HG03045 (cell line): ENCODE results near the gene DMPK.
A peak's percentile ranks its signal among the peaks of the same experiment; 100 is the strongest.

ENCODE experiments used
- ATAC-seq: cut with Tn5 transposase; IDR thresholded peaks from one replicate; pipeline ENCODE4 v1.9.1; 2021; ENCODE audit warnings: mild to moderate bottlenecking, moderate library complexity; ENCODE audit not compliant: unreplicated experiment

Gene DMPK

GRCh38 chr19:45782162-45782691 is at the start of gene DMPK:
TSS of gene DMPK (minus strand) at chr19:45782490. CDS start at chr19:45782352, 138 bp downstream.
- ATAC-seq: no peak

- ATAC-seq: no peak
Measured at GRCh38 chr19:45828945-45829344, 46.7 kb upstream of the DMPK start.

DNA sequence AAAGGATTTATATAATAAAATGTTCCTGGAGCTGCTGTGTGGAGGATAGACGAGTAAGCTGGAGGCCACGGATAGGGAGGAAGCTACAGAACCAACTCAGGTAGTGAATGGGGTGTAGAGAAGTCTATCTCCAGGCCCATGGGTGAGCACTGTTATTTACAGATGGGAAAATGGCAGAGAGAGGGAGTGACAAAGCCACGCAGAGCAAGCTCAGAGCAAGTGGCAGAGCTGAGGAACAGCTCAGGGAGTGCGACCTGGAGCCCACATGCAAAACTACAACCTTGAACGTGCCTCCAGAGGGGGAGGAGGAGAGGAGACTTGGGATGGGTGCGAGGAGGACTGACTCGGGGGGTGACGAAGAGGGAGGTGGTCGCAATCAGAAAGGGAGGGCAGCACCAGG is 46.2 kb upstream of the DMPK start:
- no peak for ATAC-seq

DNA sequence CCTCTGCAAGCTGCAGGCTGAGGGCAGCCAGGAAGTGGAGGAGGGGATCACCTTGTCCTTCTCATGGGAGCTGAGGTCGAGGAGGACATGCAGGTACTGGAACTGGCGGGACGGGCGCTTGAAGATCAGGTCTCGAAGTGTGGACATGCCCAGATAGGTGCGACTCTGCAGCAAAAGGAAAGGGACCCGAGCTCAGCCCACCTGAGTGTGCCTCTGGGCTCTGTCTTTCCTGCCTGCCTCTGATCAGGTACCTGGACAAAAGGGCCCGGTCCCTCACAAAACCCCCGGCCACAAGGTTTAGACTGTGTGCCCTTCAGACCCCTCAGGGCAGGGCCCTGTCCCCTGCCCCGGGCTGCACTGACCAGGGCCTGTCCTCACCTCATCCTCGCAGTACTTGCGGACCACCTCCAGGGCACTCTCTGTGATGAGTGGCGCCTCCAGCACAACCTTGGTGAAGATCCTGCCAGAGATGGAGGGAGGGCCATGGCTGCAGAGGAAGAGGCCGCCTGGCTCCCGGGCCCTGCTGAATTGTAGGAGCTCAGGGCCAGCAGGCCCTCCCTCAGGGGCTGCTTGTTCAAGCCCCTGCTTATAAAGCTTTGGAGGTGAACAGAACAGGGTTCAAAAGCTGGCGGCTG is 45.3 kb upstream of the DMPK start:
- no peak for ATAC-seq

DNA sequence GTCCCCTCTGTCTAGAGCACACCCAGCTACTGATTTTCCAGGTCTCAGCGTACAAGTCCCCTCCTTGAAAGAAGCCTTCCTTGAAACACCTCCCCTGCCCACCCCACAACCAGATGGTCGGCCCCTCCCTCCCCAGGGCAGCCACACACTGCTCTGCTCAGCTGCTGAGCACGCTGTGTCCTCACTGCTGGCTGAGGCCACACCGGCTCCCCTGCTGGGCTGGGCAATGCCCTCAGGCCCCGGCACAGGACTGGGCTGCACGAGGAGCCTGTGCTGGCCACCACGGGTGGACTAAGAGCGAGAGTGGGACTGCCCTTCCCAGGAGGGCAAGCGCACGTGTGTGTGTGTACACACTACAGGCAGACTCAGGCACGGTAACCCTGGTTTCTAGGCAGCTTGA is 44.6 kb upstream of the DMPK start:
- ATAC-seq: no peak

DNA sequence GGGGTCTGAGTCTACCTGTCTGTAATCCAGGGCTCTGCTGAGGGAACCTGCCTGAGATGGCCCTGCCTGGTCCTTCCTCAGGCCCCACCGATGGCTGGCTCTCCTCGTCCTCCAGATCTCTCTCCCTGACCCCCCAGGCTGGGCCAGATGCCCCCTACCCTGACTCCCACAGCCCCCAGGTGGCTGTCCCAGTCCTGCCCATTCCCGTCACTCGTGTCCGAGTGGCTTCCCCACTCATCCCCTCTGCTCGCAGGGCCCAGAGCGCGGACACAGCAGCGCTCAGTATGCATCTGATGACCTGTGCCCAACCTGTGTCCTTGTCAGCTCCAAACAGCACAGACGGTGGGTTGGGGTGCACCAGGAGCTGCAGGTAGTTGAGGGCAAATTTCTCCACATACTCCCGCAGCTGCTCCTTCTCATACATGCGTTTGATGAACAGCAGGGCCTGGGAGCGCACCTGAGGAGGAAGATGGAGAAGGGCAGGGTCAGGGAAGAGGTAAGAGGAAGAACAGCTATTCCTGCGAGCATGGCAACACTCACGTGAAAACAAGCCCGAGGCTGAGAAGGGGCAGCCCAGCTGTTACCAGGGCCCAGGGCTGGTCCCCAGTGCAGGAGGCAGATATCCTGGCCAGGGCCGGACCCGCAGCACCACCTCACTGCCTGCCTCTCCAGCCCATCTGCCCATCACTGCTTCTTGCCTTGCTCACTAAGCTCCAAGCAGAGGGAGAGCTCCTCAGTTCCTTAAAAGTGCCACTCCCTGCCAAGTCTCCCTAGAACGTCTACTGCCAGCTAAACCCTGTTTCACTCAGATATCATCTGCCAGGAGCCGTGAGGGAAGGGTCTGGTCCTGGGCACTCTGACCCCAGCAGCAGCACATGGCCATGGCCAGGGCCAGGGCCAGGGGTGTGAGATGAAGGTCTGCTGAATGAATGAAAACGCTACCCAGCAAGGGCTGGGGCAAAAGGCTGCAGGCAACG is 43.9 kb upstream of the DMPK start:
- no peak for ATAC-seq

DNA sequence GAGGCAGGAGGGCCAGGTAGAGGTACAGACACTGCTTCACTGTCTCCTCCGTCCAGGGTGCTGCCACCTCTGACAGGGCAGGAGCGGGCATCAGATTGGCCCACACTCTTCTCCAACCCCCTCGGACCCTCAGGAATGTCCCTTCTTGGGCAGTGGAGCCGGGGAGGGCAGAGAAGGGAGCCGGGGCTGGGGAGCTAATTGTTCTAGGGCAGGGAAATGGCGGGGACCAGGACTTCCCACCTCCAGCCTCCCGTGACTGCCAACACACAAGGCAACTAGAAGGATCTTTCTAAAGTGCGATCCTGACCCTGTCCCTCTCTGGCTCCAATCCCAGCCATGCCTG is 42.9 kb upstream of the DMPK start:
- ATAC-seq: no peak

DNA sequence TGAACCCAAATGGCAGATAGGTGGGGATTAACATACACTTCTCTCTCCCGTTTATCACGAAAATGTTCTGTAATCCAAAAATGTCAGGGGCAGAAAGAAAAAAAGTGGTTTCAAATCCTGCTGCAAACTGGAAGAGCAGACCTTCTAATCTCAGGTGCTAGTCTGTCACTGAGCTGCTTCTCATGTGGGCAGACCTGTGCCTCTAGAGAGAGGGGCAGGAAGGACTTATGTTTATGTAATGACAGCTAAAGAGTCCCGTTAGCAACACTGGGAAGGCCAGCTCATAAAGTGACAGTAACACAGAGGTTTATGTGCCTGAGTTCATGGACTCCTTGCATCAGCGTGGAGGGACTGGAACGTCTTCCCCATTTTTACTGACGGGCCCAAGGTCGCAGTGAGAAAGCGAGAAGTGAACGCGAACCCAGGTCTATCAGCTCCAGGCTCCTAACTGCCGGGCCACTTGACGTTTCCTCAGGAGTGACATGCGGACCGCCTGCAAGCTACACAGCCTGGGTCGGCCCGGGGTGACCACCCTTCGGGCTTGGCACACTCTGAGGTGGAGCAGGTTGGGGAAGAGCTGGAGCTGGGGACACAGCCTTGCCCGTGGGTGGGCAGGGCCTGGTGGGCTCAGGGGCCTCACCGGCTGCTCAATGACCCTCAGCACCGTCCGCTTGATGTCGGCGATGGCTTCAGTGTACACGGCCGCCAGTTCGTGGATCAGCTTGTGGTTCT is 42.4 kb upstream of the DMPK start:
- no peak for ATAC-seq

DNA sequence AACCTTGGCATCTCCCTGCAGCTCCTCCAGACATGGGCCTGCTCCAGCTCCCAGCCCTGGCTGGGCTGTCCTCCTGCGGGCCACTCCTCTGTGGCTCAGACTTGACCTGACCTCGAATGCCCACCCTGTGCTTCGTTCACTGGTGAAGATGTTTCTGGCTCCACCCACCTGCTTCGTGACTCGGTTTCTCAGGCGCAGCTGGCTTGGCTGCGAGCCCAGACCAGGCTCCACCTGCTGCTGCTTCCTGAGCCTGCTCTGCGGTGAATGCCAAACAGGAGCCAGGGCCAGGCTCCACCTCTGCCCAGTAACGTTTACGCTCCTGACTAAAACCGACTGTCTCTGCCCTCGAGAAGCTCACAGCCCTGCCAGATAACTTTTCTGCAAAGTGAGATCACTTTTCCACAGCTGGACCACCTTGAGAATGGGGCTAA is 41.8 kb upstream of the DMPK start:
- no peak for ATAC-seq

DNA sequence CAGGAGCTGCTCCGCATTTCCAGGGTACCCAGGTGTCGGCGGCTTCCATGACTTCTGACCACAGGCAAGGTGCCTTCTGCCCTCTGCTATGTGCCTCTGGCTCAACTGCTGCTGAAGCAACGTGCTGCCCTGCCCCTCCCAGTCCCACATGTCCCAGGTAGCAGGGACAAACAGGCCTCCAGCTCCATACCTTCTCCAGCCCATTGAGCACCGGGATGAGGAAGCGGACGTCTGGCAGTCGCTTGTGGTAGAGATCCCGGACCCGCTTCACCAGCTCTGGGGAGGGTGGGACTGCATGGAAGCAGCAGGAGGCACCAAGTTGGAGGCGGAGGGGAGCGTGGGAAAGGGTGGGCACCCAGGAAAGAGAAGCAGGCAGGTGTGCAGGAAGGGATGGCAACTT is 40.9 kb upstream of the DMPK start:
- ATAC-seq: no peak

- no peak for ATAC-seq
Measured at GRCh38 chr19:45822716-45823115, 40.4 kb upstream of the DMPK start.

GRCh38 chr19:45821570-45821969 is 39.3 kb upstream of the DMPK start:
- ATAC-seq: no peak

DNA sequence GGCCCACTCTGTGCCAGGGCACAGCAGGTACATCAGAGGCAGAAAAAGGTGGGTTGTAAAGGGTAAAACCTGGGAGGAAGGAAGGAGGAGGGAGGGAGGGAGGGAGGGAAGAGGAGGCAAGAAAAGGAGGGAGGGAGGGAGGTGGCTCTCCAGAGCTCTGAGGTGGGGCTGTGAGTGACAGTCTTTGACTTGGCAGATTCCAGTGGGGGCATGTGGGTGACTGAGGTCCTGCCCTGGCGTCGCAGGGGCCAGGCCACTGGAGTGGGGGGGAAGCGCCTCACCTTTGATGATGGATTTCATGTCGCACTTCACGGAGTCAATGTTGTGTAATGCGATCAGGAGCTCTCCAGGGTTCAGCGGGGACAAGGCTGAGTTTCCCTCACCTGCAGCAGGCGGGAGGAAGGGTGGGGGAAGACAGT is 38.8 kb upstream of the DMPK start:
- ATAC-seq: no peak

DNA sequence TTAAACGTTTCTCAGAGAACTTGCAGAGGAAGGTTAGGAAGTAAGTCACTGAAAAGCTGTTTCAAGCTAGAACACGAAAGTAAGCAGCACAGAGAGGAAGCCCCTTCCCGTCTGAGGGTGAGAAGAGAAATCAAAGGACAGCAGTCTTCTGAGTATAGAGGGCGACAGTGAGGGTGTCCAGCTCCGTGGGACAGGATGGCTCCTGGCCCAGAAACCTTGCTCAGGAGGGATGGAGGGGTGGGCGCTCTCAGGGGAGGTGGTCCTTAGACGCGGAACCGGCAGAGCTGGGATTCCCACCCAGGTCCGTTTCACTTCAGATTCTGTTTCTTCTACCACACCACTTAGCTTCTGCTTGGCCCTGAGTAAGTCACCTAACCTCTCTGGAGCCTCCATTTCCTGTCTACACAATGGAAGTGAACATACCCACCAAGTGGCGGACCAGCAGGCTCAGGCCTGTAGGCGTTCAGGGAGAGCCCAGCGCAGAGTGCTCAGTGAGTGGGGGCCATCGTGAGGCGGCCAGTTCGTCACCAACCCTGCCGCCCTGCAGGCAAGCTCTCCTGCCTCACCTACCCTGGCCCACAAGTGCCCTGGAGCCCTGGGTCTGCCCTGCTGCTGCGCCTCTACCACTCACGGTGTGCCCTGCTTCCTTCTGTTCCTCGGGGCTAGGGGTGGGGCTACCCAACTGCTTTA is 38.3 kb upstream of the DMPK start:
- ATAC-seq: no peak

GRCh38 chr19:45819769-45820168 is 37.5 kb upstream of the DMPK start:
- ATAC-seq: no peak

GRCh38 chr19:45817725-45818301 is 35.5 kb upstream of the DMPK start:
- no peak for ATAC-seq

DNA sequence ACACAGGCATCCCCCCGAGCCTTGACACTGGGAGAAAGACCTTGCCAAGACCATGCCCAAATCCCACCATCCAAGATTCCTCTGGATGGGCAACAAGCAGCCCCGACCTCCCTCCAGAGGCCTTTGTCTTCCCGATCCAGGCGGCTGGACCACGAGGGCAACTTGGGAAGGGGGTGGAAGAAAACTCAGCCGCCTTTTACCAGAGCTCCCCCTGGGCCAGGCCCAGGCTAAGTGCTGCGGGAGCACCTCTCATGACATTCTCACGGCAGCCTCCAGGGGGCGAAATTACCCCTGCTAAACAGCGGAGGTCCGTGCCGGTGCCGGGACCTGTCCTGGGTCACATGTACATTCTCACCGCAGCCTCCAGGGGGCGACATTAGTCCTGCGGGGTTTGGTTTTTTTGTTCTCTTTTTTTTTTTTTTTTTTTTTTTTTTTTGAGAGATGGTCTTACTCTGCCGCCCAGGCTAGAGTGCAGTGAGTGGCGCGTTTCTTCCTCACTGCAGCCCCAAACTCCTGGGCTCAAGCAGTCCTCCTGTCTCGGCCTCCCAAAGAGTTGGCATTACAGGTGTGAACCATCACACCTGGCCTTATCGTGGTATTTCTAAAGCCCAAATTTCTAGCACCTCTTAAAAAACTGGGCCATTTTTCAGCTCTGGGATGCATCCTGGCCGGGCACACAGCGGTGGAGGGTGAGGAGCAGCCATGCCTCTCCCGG is 34.9 kb upstream of the DMPK start:
- peak; percentile 69 for ATAC-seq

DNA sequence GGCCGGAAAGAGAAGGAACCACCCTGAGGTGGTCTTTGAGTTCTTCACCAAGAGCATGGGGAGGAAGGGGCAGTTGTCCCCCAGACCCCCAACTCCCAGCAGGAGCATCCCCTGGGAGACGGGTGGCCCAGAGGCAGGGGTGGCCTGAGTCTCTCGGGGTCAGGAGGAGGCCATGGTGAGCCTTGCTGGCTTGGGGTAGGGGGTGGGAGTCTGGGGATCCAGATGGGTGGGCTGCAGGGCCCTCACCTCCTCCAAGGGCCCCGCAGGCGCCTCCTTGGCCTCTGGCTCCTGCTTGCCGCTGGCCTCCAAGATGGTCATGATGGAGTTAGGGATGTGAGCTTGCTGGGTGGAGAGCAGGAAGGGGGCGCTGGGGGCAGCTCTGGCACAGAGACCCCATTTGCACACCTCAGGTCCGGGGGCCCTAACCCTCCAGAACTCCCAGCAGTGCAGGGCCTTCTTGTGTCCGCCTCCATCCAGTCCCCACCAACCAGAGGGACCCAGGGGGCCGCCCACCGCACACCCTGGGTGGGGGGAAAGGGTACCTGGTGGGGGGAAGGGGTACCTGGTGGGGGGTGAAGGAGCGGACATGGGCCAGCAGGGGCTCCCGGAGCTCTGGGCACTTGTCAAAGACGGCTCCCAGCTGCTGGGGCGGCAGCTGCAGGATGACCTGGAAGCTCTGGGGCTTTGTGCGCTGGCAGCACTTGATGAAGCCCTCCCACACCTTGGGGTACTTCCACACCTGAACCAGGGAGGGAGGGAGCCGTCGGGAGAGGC is 34.1 kb upstream of the DMPK start:
- no peak for ATAC-seq
